Activated CD8-positive, alpha-beta T cell treated with anti-CD3 and anti-CD28 coated beads, Interleukin-2, amount 10 ng/mL, durations not matched to agents 7 days and 5 days (primary cell): ENCODE measurements around the gene ZBTB7C. TPM values are rescaled to one million over a fixed set of nuclear protein-coding genes. Genes with fewer than 3 reads are reported as not detected.

ENCODE experiments used
- ATAC-seq: fragments of 150-1000 bp; cut with Tn5 transposase; one replicate; pipeline ENCODE4 v1.10.0; 2021; ENCODE audit warnings: moderate library complexity
- CTCF ChIA-PET: fragments of 350-600 bp; sonication (Branson Sonifier 250); formaldehyde crosslinking; loops from one replicate; lab custom pipeline; 2021; ENCODE audit warnings: antibody characterized with exemption; lab: Charles Lee
- POLR2A ChIA-PET: fragments of 350-600 bp; sonication (Branson Sonifier 250); formaldehyde crosslinking; loops from one replicate; lab custom pipeline; 2021; ENCODE audit warnings: antibody characterized with exemption; lab: Charles Lee
- DNase-seq: peaks from one replicate; pipeline ENCODE4 v3.0.0-alpha.2; 2020
- H3K27ac Mint-ChIP-seq: one replicate; pipeline ENCODE4 v1.8.0; 2021; ENCODE audit warnings: mild to moderate bottlenecking, mixed read lengths
- H3K27me3 Mint-ChIP-seq: one replicate; pipeline ENCODE4 v1.8.0; 2021; ENCODE audit warnings: low read depth, mixed read lengths
- H3K36me3 Mint-ChIP-seq: one replicate; pipeline ENCODE4 v1.8.0; 2021; ENCODE audit warnings: low read depth, mixed read lengths
- H3K4me1 Mint-ChIP-seq: one replicate; pipeline ENCODE4 v1.8.0; 2021; ENCODE audit warnings: low read depth, mixed read lengths
- H3K4me3 Mint-ChIP-seq: one replicate; pipeline ENCODE4 v1.8.0; 2021; ENCODE audit warnings: mild to moderate bottlenecking, mixed read lengths
- H3K9me3 Mint-ChIP-seq: one replicate; pipeline ENCODE4 v1.8.0; 2022; ENCODE audit warnings: mixed read lengths; ENCODE audit not compliant: insufficient read depth
- total RNA-seq, 2 experiments: library from RNA; stranded (reverse); gene quantifications; one replicate each; pipeline ENCODE4 v1.2.3, GENCODE V29; 2021

ZBTB7C gene
- total RNA-seq, 2 experiments from 2014 or later, result not detected

GRCh38 chr18:48249854-48250253 is 159.3 kb downstream of the ZBTB7C start:
- POLR2A ChIA-PET, result no interaction called here
- no peak overlapping the region for H3K4me3 Mint-ChIP-seq
- ATAC-seq, result no peak

GRCh38 chr18:48244530-48244929 is 164.7 kb downstream of the ZBTB7C start:
- Mint-ChIP-seq H3K4me1 (no peaks in the 10 kb centered on the region), H3K27me3 (peaks cover 39% of the 10 kb centered on the region), H3K36me3 (no peaks in the 10 kb centered on the region), H3K9me3 (no peaks in the 10 kb centered on the region), H3K4me3 (no peak overlapping the region), H3K27ac (no peak overlapping the region)
- ATAC-seq, result no peak
- no peak for DNase-seq
- POLR2A ChIA-PET, result no interaction called here
- CTCF ChIA-PET, result no interaction called here

More at GRCh38 chr18:48249854-48250253, 159.3 kb downstream of the ZBTB7C start:
- Mint-ChIP-seq H3K27ac (no peak overlapping the region), H3K4me1 (no peaks in the 10 kb centered on the region), H3K27me3 (peaks cover 10% of the 10 kb centered on the region), H3K36me3 (no peaks in the 10 kb centered on the region), H3K9me3 (no peaks in the 10 kb centered on the region)
- CTCF ChIA-PET, result no interaction called here
- DNase-seq, result no peak

DNA sequence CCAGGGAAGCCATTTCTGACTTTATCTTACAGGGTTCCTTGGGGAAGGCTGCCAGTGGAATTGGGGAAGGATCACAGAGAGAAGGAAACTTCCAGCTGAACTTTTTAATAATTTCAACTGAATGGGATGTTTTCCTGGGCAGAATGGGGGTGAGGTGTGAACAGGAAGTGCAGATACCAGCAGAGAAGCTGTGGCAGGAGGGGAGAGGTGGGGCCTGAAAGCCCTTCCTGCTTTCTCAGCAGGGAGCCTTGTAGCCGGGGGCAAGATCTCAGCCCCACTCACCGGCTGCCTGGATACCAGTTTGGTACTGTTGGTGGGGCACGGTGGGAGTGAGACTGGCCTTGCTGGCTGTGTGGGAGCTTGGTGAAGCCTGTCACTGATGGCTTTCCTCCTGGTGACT is 170.5 kb downstream of the ZBTB7C start:
- Mint-ChIP-seq H3K9me3 (no peaks in the 10 kb centered on the region), H3K36me3 (no peaks in the 10 kb centered on the region), H3K4me1 (peaks cover 11% of the 10 kb centered on the region), H3K27me3 (peaks cover 54% of the 10 kb centered on the region), H3K27ac (no peak overlapping the region), H3K4me3 (no peak overlapping the region)
- ChIA-PET POLR2A (no interaction called here), CTCF (no interaction called here)
- ATAC-seq, result no peak
- DNase-seq, result no peak

DNA sequence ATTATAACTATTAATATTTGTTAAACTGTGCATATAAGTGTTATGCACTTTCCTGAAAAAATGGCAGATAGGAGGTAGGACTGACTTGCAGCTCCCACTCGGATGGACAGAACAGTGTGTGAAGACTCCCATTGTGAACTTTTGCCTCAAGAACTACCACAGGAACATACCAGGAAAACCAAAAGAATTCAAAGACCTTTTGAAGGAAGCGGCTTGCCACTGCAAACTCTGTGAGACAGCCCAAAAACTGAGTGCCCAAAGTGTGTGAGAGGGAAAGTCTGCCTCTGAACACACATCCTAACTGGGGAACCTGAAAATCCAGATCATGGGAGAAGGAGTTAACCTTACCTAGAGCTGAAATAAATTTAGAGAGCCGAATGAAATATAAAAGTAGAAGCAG is 171.0 kb downstream of the ZBTB7C start:
- H3K27me3 Mint-ChIP-seq, result peaks cover 51% of the 10 kb centered on the region
- CTCF ChIA-PET, result no interaction called here
- no peak for ATAC-seq

GRCh38 chr18:48236822-48237221 is 172.4 kb downstream of the ZBTB7C start:
- no peak for ATAC-seq
- H3K4me3 Mint-ChIP-seq, result no peak overlapping the region
- no peak overlapping the region for H3K27ac Mint-ChIP-seq
- H3K9me3 Mint-ChIP-seq, result no peaks in the 10 kb centered on the region
- POLR2A ChIA-PET, result no interaction called here
- H3K27me3 Mint-ChIP-seq, result peaks cover 46% of the 10 kb centered on the region
- H3K4me1 Mint-ChIP-seq, result peaks cover 11% of the 10 kb centered on the region
- no peaks in the 10 kb centered on the region for H3K36me3 Mint-ChIP-seq
- CTCF ChIA-PET, result no interaction called here
- DNase-seq, result no peak

More for the DNA sequence above, 171.0 kb downstream of the ZBTB7C start:
- no peaks in the 10 kb centered on the region for H3K36me3 Mint-ChIP-seq
- POLR2A ChIA-PET, result no interaction called here
- H3K27ac Mint-ChIP-seq, result no peak overlapping the region
- H3K4me1 Mint-ChIP-seq, result peaks cover 11% of the 10 kb centered on the region
- no peak for DNase-seq
- H3K4me3 Mint-ChIP-seq, result no peak overlapping the region
- H3K9me3 Mint-ChIP-seq, result no peaks in the 10 kb centered on the region

DNA sequence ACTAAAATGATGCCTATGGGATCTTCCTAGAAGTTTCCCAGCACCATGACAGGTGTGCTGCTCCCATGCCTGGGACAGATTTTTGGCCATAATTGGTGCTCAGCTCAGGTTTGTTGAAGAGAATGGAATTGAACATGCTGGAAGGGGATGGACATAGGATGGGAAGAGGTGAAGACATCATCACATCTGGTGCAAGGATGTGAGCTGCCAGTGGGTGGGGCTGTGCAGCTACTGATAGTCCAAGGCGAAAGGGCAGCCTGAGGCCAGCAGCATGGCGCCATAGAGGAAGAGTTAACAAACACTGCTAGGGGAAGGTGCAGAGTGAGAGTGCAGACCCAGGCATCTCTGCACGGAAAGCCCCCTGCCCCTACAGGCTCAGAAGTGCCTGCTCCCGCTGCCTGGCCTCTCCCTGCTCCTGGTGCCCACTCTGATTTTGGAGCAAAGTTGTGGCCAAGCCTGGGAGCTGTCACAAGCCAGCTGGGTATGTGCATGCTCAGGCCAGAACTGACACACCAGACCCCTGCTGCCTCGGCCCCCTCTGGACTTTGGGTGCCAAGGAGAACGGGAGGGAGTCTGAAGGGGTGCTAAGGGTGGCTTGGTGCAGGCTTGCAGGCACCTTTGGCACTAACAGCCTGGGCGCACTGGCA is 178.6 kb downstream of the ZBTB7C start:
- CTCF ChIA-PET, result interaction anchor here (1.6 kb wide), 1 partner anchor 215 kb away, joined by 6 read pairs; no protein-coding TSS in a partner anchor
- H3K36me3 Mint-ChIP-seq, result no peaks in the 10 kb centered on the region
- no peak for ATAC-seq
- H3K27ac Mint-ChIP-seq, result no peak overlapping the region
- POLR2A ChIA-PET, result no interaction called here
- H3K9me3 Mint-ChIP-seq, result no peaks in the 10 kb centered on the region
- peaks cover 8% of the 10 kb centered on the region for H3K27me3 Mint-ChIP-seq
- peaks cover 30% of the 10 kb centered on the region for H3K4me1 Mint-ChIP-seq
- peak; percentile 31 for DNase-seq
- no peak overlapping the region for H3K4me3 Mint-ChIP-seq

DNA sequence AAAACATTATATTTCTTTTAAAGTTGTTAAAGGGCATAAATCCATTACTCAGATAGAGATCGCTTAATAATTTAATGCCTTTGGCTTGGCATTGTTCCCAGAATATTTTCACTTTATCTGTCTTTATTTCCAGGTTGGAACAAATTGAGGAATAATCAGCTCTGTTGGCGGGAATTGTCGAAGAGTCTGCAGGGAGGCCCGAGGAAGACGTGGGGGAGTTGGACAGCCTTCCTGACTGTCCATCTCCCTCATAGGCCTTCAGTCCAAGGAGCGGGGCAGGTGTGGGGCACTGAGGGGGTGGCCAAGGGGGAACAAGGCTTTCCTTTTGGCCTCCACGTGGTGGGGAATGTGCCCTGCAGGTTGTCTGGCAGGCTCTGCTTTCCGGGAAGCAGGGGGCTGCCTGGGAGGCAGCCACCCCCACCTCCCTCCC is 179.6 kb downstream of the ZBTB7C start:
- ATAC-seq (no peak), DNase-seq (no peak)
- H3K27ac Mint-ChIP-seq, result no peak overlapping the region
- peaks cover 30% of the 10 kb centered on the region for H3K4me1 Mint-ChIP-seq
- ChIA-PET CTCF (interaction anchor here (1.6 kb wide), 1 partner anchor 216 kb away, joined by 6 read pairs; no protein-coding TSS in a partner anchor), POLR2A (no interaction called here)
- H3K9me3 Mint-ChIP-seq, result no peaks in the 10 kb centered on the region
- no peak overlapping the region for H3K4me3 Mint-ChIP-seq
- no peaks in the 10 kb centered on the region for H3K36me3 Mint-ChIP-seq
- H3K27me3 Mint-ChIP-seq, result peaks cover 9% of the 10 kb centered on the region

- Mint-ChIP-seq H3K36me3 (no peaks in the 10 kb centered on the region), H3K4me3 (no peak overlapping the region), H3K9me3 (no peaks in the 10 kb centered on the region), H3K27me3 (peaks cover 7% of the 10 kb centered on the region), H3K4me1 (peaks cover 30% of the 10 kb centered on the region), H3K27ac (peak overlapping the region; percentile 37)
- ChIA-PET POLR2A (no interaction called here), CTCF (no interaction called here)
- ATAC-seq (no peak), DNase-seq (no peak)
These were observed 180.3 kb downstream of the ZBTB7C start for GRCh38 chr18:48228841-48229240.

DNA sequence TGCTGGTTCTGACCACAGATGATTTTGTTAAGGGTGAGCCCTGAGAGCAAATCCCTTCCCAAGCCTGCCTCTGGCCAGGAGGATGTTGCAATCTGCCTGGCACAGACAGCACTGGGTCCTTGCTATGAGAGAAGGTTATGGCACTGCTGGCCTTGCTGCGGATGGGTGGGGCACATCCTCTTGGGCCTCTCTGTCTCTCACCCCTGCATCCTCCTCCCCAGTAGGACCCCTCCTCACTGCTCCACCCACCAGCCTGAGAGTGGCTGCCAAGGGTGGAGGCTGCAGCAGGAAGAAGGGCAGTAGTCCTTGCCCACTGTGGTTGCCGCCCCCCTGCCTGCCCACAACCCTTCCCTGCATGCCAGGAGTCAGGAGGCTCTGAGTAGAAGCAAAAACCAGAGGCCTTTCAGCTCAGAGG is 180.9 kb downstream of the ZBTB7C start:
- CTCF ChIA-PET, result no interaction called here
- H3K27me3 Mint-ChIP-seq, result peaks cover 6% of the 10 kb centered on the region

GRCh38 chr18:48227206-48227605 is 182.0 kb downstream of the ZBTB7C start:
- DNase-seq (peak; percentile 43), ATAC-seq (peak; percentile 72)
- Mint-ChIP-seq H3K36me3 (no peaks in the 10 kb centered on the region), H3K9me3 (no peaks in the 10 kb centered on the region), H3K4me1 (peaks cover 30% of the 10 kb centered on the region), H3K4me3 (peak overlapping the region; percentile 17), H3K27ac (peak overlapping the region; percentile 75), H3K27me3 (peaks cover 8% of the 10 kb centered on the region)
- POLR2A ChIA-PET, result no interaction called here
- CTCF ChIA-PET, result no interaction called here

More for the DNA sequence above, 180.9 kb downstream of the ZBTB7C start:
- Mint-ChIP-seq H3K4me1 (peaks cover 30% of the 10 kb centered on the region), H3K9me3 (no peaks in the 10 kb centered on the region), H3K27ac (peak overlapping the region; percentile 37), H3K36me3 (no peaks in the 10 kb centered on the region), H3K4me3 (no peak overlapping the region)
- no peak for DNase-seq
- POLR2A ChIA-PET, result no interaction called here
- ATAC-seq, result no peak

DNA sequence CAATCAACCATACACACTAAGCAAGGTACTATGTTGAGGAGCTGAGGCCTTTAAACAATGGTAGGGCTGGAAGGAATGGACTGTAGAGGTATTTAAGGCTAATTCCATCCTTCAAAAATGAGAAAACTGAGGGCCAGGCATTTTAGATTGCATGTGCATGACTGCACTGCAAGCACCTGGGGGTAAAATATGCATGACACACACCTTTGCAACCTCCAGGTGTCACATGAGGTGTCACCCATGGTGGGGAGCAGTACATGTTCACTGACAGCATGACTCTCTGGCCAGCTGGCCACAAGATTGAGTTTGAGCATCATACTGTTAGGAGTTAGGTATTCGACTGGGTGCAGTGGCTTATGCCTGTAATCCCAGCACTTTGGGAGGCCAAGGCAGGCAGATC is 182.8 kb downstream of the ZBTB7C start:
- no peaks in the 10 kb centered on the region for H3K36me3 Mint-ChIP-seq
- DNase-seq (no peak), ATAC-seq (no peak)
- H3K4me1 Mint-ChIP-seq, result peaks cover 30% of the 10 kb centered on the region
- ChIA-PET POLR2A (no interaction called here), CTCF (no interaction called here)
- H3K27me3 Mint-ChIP-seq, result peaks cover 4% of the 10 kb centered on the region
- no peak overlapping the region for H3K4me3 Mint-ChIP-seq
- no peak overlapping the region for H3K27ac Mint-ChIP-seq
- H3K9me3 Mint-ChIP-seq, result no peaks in the 10 kb centered on the region

GRCh38 chr18:48222118-48222517 is 187.1 kb downstream of the ZBTB7C start:
- ATAC-seq (peak; percentile 39), DNase-seq (peak; percentile 33)
- no peaks in the 10 kb centered on the region for H3K9me3 Mint-ChIP-seq
- H3K27me3 Mint-ChIP-seq, result peaks cover 4% of the 10 kb centered on the region
- ChIA-PET CTCF (no interaction called here), POLR2A (no interaction called here)
- H3K4me1 Mint-ChIP-seq, result peaks cover 10% of the 10 kb centered on the region
- H3K27ac Mint-ChIP-seq, result no peak overlapping the region
- H3K4me3 Mint-ChIP-seq, result no peak overlapping the region
- H3K36me3 Mint-ChIP-seq, result no peaks in the 10 kb centered on the region
